ENCODE results near the gene SYT2. TPM values are rescaled to one million over a fixed set of nuclear protein-coding genes. Genes with fewer than 3 reads are reported as not detected.

The SYT2 gene
- total and polyA plus RNA-seq, 9 of the 15 experiments (the other 6 are each of a cell fraction or from before 2014, with no cell fraction given), result not detected

DNA sequence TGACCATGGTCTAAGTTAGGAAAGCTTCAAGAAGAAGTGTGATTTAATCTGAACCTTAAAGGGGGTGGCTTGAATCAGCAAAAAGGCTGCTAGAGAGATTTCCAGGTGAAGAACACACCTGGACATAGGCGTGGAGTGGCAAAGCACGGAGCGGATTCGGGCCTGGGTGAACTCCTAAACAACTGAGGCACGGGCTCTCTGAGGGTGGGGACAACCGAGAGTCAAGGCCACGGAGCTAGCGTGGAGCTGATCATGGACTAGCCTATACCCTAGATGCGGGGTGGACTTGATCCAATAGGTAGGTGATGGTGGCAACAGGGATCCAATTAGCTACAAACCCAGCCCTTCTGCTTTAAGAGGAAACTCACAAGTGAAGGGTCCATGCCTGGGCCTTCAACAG lies 27.8 kb downstream of the SYT2 start:
- Histone ChIP-seq H3K9me1 (ENCODE audit: control insufficient read depth, insufficient read depth, low read length) (no peaks in the 10 kb centered on the region), H2AFZ (ENCODE audit: low read depth, low read length) (no peak overlapping the region), H3K36me3 (ENCODE audit: control insufficient read depth, insufficient read depth, low read length) (no peaks in the 10 kb centered on the region), H4K20me1 (replicated peaks; ENCODE audit: control insufficient read depth, insufficient read depth, low read length) (no peaks in the 10 kb centered on the region), H3K79me2 (ENCODE audit: control insufficient read depth, insufficient read depth, low read length) (no peaks in the 10 kb centered on the region), H3K9ac (ENCODE audit: insufficient read depth in 1 of 2, low read depth in 2 of 2, low read length in 2 of 2) (no peak overlapping the region), H3K27ac (ENCODE audit: extremely low read depth, low read depth, low read length) (no peak overlapping the region), H3K4me1 (replicated peaks in 1 of 2; ENCODE audit: control insufficient read depth in 2 of 2, insufficient read depth in 2 of 2, low read length in 2 of 2) (no peaks in the 10 kb centered on the region), H3K4me2 (ENCODE audit: insufficient read depth, low read length) (no peak overlapping the region), H3K4me3 (no peak overlapping the region), H3K9me3 (replicated peaks; ENCODE audit: control insufficient read depth, insufficient read depth, low read depth, low read length) (no peaks in the 10 kb centered on the region), H3K27me3 (ENCODE audit: control insufficient read depth in 2 of 2, insufficient read depth in 2 of 2, low read length in 2 of 2) (peaks cover 26 to 60% of the 10 kb centered on the region in 2 experiments)
- WGBS (ENCODE audit: insufficient coverage, low coverage, missing lambda C conversion rate), result 0% methylated on average over 9 of the region's 9 CpGs
- ChIA-PET CTCF (ENCODE audit: low intra/inter-chr PET ratio) (no interaction called here), POLR2A (interaction anchor here (0.7 to 2.2 kb wide), 4 partner anchors 10 to 54 kb away, joined by 3 to 11 read pairs (median 4); no protein-coding TSS in a partner anchor)
- FAIRE-seq (no peak), DNase-seq (ENCODE audit: extremely low read depth in 1 of 4, low spot score in 3 of 4) (no peak), ATAC-seq (no peak)
- BruUV-seq (replicated peaks), result no TSS peak
- TF ChIP-seq OTX1 (CRISPR knock-in tag; IDR thresholded peaks at IDR 0.05) (no peak), ZNF354B (CRISPR knock-in tag; IDR thresholded peaks at IDR 0.05) (no peak), ZNF79 (CRISPR knock-in tag; IDR thresholded peaks at IDR 0.05; ENCODE audit: low read depth) (no peak), POLR3A (IDR thresholded peaks at IDR 0.05; ENCODE audit: borderline replicate concordance, extremely low read depth, insufficient read depth, insufficient read length) (no peak), ZNF589 (CRISPR knock-in tag; IDR thresholded peaks at IDR 0.05; ENCODE audit: low read depth) (no peak)
- intact Hi-C loops (cut with micrococcal nuclease), result no loop called here
- in situ Hi-C loops (cut with MboI), result no loop called here

- 1% methylated on average over 11 of the region's 11 CpGs for WGBS (ENCODE audit: insufficient coverage, low coverage, missing lambda C conversion rate)
- Histone ChIP-seq H4K20me1 (replicated peaks; ENCODE audit: control insufficient read depth, insufficient read depth, low read length) (no peaks in the 10 kb centered on the region), H2AFZ (ENCODE audit: low read depth, low read length) (no peak overlapping the region), H3K9ac (ENCODE audit: insufficient read depth in 1 of 2, low read depth in 2 of 2, low read length in 2 of 2) (no peak overlapping the region), H3K4me1 (replicated peaks in 1 of 2; ENCODE audit: control insufficient read depth in 2 of 2, insufficient read depth in 2 of 2, low read length in 2 of 2) (no peaks in the 10 kb centered on the region), H3K27me3 (ENCODE audit: control insufficient read depth in 2 of 2, insufficient read depth in 2 of 2, low read length in 2 of 2) (peaks cover 26 to 58% of the 10 kb centered on the region in 2 experiments), H3K4me2 (ENCODE audit: insufficient read depth, low read length) (no peak overlapping the region), H3K27ac (ENCODE audit: extremely low read depth, low read depth, low read length) (no peak overlapping the region), H3K9me3 (replicated peaks; ENCODE audit: control insufficient read depth, insufficient read depth, low read depth, low read length) (no peaks in the 10 kb centered on the region), H3K36me3 (ENCODE audit: control insufficient read depth, insufficient read depth, low read length) (no peaks in the 10 kb centered on the region), H3K9me1 (ENCODE audit: control insufficient read depth, insufficient read depth, low read length) (no peaks in the 10 kb centered on the region), H3K79me2 (ENCODE audit: control insufficient read depth, insufficient read depth, low read length) (no peaks in the 10 kb centered on the region), H3K4me3 (no peak overlapping the region)
- in situ Hi-C loops (cut with MboI), result no loop called here
- POLR2A ChIA-PET, result interaction anchor here (0.6 to 2.2 kb wide), 7 partner anchors 10 to 436 kb away, joined by 3 to 11 read pairs (median 4); no protein-coding TSS in a partner anchor
- FAIRE-seq (no peak), ATAC-seq (no peak), DNase-seq (ENCODE audit: extremely low read depth in 1 of 4, low spot score in 3 of 4) (no peak)
- BruUV-seq (replicated peaks), result no TSS peak
- CTCF ChIA-PET (ENCODE audit: low intra/inter-chr PET ratio), result no interaction called here
- intact Hi-C loops (cut with micrococcal nuclease), result no loop called here
- no peak for TF ChIP-seq IRF2 (CRISPR knock-in tag; IDR thresholded peaks at IDR 0.05)
- no peak for TF ChIP-seq PRPF4 (IDR thresholded peaks at IDR 0.05; ENCODE audit: insufficient read depth, low read depth, low read length, poor library complexity, severe bottlenecking)
- TF ChIP-seq OTX1 (CRISPR knock-in tag; IDR thresholded peaks at IDR 0.05), result no peak
- TF ChIP-seq, protein P1, sequence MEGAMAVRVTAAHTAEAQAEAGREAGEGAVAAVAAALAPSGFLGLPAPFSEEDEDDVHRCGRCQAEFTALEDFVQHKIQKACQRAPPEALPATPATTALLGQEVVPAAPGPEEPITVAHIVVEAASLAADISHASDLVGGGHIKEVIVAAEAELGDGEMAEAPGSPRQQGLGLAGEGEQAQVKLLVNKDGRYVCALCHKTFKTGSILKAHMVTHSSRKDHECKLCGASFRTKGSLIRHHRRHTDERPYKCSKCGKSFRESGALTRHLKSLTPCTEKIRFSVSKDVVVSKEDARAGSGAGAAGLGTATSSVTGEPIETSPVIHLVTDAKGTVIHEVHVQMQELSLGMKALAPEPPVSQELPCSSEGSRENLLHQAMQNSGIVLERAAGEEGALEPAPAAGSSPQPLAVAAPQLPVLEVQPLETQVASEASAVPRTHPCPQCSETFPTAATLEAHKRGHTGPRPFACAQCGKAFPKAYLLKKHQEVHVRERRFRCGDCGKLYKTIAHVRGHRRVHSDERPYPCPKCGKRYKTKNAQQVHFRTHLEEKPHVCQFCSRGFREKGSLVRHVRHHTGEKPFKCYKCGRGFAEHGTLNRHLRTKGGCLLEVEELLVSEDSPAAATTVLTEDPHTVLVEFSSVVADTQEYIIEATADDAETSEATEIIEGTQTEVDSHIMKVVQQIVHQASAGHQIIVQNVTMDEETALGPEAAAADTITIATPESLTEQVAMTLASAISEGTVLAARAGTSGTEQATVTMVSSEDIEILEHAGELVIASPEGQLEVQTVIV (CRISPR knock-in tag; IDR thresholded peaks at IDR 0.05; ENCODE audit: borderline replicate concordance), result no peak
- no peak for TF ChIP-seq FOXM1 (IDR thresholded peaks at IDR 0.05; ENCODE audit: low read depth)
- no peak for TF ChIP-seq FOXM1 (CRISPR knock-in tag; IDR thresholded peaks at IDR 0.05; ENCODE audit: low read depth)
- no peak for TF ChIP-seq NFRKB (IDR thresholded peaks at IDR 0.05; ENCODE audit: low read depth)
Measured at GRCh38 chr1:202681736-202682420, 28.4 kb downstream of the SYT2 start.
